Ovary (tissue), 3 donors: ENCODE measurements around the gene PRPSAP1.

Experiments used
- CTCF ChIP-seq, 3 donors: fragments of 450-650 bp in 2 of 3; fragments of 200-600 bp in 1 of 3; IDR thresholded peaks; one replicate each; pipeline versions ENCODE4 v1.5.1 to v1.8.0; 2016 to 2022; ENCODE audit warnings: antibody characterized with exemption in 3 of 3, mild to moderate bottlenecking in 1 of 3
- EP300 ChIP-seq: sonication (generic); formaldehyde crosslinking; IDR thresholded peaks from one replicate; pipeline ENCODE4 v1.6.1; 2017; ENCODE audit warnings: antibody characterized with exemption
- donor health status: DM: no; HTN: no; CAD: no.

DNA sequence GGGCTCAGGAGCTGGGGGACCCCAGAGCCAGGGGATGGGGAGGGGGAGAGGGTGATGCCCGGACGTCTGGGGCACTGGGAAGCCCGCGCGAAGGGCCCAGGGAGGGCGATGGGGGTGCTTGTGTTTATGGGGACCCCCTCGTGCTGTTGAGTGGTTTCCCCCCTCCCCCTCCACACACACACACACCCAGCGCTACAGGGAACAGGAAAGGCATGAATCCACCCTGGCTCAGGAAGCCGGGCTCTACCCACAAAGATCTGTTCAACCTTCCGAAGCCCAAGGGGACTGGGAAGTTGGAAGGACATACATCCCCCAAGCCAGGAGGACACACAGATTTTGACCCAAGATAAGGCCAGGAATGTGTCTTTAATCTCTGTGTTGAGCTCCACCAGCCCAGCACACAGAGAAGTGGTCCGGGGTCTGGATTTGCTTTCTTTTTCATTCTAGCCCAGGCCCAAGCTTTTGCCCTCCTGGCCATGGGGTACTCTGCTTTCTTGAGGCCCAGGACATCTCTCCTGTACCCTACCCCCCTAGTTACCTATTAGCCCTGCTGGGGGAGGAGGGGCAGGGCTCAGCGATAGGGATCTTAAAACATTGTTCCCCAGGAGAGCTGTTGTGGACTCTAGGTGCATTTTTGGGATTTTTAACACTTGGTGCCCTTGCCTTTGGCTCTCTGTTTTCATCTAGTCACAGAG lies 87.3 kb downstream of the PRPSAP1 start:
- TF ChIP-seq CTCF (IDR thresholded peaks at IDR 0.05) (no peak), EP300 (no peak)
